AG08395 (cell line): Measurements from ENCODE around the gene HERPUD1.
A peak's percentile ranks its signal among the peaks of the same experiment; 100 is the strongest.
"Not testable (repeated sequence)": the region's sequence is repeated elsewhere in the genome, so short reads cannot be mapped to it uniquely, and the experiment has no call there.

Experiments
- DNase-seq: peaks from one replicate; pipeline ENCODE4 v3.0.0; 2012; ENCODE audit warnings: mixed read lengths, low spot score

Gene HERPUD1

DNA sequence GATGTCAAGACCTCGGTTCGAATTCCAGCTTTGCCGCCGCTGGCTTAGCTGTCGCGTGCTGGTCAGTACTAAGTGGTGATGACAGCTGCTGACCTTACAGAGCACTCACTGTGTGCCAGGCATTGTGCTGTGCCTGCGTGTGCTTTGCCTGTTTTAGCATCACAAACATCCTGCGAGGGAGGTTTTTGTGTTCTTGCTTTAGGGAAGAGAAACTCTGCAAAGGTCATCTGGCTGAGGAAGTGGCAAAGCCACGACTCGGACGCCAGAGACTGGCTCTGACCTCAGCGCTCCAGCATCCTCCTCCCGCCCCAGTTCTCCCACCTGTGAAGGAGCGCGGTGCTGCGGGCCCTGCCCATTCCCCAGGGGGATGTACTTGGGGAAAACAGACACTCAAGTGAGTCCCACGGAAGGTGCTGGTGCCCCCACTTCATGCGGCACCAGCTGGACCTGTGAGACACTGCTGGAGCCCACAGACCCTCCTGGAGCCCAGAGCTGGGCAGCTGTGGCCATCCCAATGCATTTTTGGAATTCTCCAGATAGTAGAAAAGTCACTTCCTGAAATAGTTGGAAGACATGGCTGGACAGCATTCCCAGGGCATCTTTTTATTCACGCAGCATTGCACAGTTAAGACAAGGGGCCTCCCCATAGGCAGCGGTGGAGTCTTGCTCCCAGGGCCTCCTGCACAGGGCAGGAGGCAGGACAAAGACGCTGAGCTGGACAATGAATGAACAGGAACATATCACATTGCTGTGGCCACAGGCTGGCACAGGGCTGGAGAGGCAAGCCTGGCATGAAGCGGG lies 20.0 kb upstream of the HERPUD1 start:
- peak; percentile 32 for DNase-seq

DNA sequence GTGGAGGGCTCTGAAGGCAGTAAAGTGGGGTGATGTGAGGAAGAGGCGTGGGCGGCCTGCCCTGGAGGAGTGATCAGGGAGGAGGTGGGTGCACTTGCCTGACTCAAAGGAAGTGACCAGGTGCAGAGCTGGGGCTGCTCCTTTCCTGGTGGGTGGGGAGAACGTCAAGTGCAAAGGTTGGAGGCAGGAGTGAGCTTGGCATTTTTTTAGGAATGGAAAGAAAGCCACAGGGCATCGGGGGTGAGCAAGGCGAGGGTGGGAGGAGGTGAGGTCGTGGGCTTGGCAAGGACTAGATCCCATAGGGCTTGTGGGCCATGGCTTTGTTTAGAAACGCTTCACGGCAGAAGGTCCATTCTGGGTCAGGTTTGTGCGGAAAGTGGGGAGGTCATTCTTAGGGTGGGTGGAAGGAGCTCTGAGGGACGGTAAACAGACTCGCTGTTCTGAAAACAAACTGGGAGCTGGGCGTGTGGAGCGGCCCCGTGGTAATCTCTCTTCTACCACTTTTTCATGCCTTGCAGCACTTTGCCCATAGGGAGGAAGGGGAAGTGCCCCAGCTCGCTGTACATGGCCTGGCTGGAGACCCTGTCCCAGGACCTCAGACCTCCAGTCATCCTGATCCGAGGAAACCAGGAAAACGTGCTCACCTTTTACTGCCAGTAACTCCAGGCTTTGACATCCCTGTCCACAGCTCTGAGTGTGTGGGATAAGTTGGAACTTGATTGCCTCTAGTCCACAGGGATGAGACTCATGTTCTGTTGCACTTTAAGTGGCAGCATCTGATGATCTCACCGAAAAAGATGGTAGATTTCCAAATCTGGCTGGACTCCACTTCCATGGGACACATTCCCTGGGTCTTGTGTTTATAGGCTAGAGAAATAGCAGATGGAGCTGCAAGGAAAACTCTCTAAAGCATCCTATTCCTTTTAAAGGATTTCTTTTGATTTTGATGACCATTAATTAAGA lies 18.9 kb upstream of the HERPUD1 start:
- DNase-seq, result peak; percentile 90

- DNase-seq, result no peak
These were observed 17.0 kb upstream of the HERPUD1 start for GRCh38 chr16:56914896-56915295.

GRCh38 chr16:56915336-56916119 lies 16.4 kb upstream of the HERPUD1 start:
- DNase-seq, result no peak

DNA sequence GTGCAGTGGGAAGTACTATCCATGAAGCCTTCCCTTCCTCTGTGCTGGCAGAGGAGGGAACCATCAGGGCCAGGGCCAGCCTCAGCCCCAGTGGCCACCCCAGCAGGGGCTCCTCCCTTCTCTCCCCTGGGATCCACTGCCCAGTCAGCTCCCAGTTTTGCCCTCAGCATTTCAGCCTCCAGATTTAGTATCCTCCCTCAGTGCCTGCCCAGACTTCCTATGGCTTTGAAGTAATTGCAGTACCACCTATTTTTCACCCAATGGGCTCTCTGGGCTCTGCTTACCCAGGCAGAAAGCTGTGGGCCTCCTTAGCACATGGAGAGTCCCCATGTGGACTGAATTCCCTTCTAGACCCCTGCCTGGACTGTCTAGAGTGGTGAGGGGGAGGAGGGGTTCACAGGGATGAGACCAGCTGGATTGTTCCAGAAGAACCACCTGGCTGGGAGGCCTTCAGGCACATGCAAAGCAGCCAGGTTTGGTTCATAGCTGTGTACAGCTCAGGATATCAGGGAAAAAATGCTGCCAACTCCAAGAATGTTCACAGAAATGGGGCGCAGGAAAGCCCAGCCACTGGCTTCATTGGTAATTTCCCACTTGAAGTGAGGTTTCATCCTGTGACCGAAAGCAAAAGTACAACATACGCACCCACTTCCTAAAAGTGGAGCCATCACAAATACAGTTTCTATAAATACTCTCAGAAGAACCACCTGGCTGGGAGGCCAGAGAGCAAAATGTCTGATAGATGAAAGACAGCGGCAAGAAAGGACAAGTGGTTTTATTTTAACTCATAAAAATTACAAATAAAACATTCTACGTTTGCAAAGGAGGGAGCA lies 15.2 kb upstream of the HERPUD1 start:
- no peak for DNase-seq

DNA sequence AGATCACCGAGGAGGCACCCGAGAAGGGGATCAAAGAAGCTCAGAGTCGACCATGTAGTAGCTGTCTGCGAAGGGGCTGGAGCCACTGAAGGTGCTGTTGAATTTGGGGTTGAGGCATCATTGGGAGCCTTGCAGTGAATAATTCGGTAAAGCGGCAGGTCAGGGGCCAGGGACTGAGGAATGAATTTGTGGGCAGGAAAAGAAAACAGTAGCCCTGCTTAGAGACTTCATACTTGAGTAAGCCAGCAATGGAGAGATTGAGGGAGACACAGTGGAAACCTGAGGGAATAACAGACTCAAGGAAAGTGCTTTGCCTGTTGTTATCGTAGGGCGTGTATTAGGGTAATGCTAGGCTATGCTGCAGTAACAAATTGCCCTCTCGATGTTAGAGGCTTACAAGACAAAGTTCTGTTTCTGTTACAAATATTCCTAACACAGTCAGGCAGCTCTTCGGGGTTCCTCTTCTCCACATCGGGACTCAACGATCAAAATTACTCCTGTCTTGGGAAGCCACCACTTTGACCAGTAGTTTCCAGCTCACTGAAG lies 13.4 kb upstream of the HERPUD1 start:
- no peak for DNase-seq

DNA sequence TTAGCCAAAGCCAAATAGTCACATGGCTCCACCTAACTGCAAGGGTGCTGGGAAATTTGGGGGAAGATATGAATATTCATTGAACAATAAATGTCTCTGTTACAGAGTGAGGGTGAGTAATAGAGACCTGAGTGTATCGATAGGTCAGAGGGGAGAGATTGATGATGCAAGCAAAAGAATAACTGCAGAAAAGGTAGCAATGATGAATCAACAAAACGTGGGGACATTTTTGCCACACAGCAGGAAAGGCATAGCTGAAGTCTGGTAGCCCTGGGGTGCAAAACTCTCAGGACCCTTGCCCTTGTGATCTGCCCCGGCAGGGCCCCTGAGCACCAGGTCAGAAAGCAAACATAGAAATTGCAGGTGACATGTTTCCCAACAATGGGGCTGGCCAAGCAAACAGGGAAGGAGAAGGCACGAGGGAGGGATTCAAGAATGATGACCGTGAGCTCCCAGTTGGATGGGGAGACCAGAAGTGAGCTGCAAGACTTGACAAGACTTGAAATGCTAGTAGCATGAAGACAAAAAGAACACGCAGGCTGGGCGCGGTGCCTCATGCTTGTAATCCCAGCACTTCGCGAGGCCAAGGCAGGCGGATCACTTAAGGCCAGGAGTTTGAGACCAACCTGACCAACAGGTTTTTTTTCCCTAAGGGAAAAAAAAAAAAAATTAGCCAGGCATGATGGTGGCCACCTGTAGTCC lies 12.7 kb upstream of the HERPUD1 start:
- no peak for DNase-seq

GRCh38 chr16:56921571-56921970 lies 10.4 kb upstream of the HERPUD1 start:
- no peak for DNase-seq

DNA sequence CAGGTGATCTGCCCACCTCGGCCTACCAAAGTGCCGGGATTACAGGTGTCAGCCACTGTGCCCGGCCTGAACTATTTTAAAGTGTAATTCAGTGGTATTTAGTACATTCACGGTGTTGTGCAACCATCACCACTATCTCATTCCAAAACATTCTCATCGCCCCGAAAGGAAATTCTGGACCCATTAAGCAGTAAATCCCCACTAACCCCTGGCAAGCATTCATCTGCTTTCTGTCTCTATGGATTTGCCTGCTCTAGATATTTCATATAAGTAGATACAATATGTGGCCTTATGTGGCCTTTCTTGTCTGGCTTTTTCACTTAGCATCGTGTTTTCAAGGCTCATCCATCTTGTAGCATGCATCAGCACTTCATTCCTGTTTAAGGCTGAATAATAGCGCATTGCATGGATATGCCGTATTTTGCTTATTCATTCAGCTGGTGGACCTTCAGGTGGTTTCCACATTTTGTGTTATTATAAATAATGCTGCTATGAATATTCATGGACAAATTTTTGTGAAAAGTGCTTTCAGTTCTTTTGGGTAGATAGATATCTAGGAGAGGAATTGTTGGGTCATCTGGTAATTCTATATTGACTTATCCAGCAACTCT lies 8.4 kb upstream of the HERPUD1 start:
- DNase-seq, result no peak

GRCh38 chr16:56927471-56927870 lies 4.5 kb upstream of the HERPUD1 start:
- DNase-seq, result no peak

- DNase-seq, result no peak
These were observed 2.3 kb upstream of the HERPUD1 start for GRCh38 chr16:56929639-56930038.

DNA sequence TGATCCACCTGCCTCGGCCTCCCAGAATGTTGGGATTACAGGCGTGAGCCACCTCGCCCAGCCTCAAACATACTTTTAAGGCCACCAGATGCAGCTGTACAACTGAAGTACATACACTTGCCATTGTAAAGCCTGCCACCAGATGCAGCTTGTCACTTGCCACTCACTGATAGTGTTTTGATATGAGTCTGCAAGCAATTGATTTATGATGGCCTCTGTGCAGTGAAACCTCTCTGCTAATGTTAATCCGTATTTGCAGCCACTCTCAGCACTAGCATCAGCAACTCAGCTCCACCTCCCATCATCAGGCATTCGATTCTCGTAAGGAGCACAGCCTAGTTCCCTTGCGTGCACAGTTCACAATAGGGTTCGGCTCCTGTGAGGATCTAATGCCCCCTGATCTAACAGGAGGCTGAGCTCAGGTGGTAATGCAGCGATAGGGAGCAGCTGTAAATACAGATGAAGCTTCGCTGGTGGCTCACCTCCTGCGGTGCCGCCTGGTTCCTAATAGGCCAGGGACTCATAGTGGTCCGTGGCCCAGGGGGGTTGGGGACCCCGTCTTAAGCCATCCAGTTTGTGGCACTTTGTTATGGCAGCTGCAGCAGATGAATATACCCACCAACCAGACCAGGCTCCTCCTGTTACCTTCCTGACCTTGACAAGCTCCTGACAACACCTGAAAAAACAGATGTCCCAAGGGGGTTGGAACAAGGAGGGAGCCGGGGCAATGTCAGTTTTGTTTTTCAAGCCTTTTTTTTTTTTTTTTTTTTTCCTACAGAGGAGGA lies 1.3 kb upstream of the HERPUD1 start:
- DNase-seq, result no peak

DNA sequence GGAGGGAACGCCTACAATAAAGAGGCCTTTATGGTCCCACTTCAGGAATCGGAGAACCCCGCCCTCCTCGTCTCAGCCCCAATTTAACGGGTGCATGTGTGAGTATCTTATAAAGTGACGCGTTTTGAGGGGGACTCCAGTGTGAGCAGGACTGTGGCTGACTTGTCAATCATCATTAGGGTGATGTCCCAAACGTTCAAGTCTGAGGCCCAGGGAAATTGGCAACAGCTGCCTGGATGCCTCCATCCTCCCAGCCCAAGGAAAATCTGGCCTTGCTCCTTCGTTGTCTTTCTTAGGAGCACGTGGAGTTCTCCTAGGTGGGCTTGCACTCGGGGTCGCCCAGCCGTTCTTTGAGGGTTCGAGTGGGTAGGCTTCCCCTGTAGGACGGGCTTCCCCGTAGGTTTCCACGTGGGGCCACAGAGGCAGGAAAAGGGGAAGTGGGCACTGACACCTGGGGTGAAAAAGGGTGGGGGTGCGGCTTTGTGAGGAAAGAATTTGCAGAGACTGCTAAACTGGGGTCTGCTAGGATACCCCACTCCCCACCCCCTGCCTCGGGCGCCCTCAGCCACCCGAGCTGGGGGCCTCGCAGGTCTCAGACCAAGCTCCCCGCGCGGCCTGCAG lies 561 bp upstream of the HERPUD1 start:
- DNase-seq, result no peak

DNA sequence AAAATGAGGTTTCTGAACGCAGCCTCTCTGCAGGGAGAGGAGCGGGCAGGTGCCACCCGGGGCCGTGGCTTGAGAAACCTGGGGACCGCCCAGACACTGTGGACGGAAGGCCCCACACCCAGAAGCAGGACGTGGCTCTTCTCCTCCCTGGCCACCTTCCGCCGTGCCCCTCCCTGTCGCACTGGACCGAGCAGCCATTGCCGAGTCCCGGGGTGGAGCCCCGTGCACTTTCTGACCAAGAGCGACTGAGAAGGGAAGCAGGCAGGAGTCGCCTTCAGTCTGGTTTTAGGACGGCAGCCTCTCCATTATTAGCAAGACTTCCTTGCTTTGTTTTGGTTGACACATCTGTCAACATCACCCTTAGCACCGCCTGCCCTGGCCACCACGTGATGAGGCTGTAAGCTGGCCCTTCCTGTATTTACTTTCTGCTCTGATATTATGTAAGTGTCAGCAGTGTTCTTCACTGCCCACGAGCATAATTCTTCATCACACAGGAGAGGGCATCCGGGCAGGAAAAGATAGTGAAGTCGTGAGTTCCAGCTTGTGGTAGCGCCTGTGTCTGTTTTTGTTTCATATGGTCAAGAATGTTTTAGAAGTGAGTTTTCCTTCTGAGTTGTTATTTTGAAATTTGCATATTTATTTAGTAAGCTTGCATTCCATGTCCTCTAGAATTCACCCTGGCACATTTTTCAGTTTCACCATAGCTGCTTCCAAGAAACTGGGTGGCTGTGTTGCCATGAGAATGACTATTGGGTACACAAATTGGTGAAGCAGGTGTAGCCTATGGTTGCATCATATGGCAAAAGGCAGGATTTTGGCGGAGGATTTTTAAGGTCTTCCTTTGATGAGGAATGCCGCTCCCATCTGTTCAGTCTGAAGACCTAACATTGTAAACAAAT lies 1.0 kb downstream of the HERPUD1 start:
- peak; percentile 62 for DNase-seq

- no peak for DNase-seq
These were observed 2.1 kb downstream of the HERPUD1 start for GRCh38 chr16:56933828-56934598.

- not testable (repeated sequence) for DNase-seq
These were observed 2.7 kb downstream of the HERPUD1 start for GRCh38 chr16:56934599-56935145.
